Bronchial epithelial cell (primary cell): ENCODE results near the gene MLST8. TPM values are rescaled to one million over a fixed set of nuclear protein-coding genes. Genes with fewer than 3 reads are reported as not detected.

Source experiments
- DNase-seq: peaks from one replicate; pipeline ENCODE4 v3.0.0-alpha.2; 2010; ENCODE audit warnings: low read depth
- FAIRE-seq: peaks from 2 replicates; lab custom pipeline; 2011; peaks lifted over from hg19 to GRCh38; lab: Jason Lieb, UNC
- H3K27me3 ChIP-seq: 2 replicates; pipeline ENCODE4 v1.5.1; 2011; ENCODE audit warnings: low read length; ENCODE audit not compliant: control insufficient read depth, insufficient read depth
- H3K36me3 ChIP-seq: 2 replicates; pipeline ENCODE4 v1.5.1; 2011; ENCODE audit warnings: low read length; ENCODE audit not compliant: control insufficient read depth, insufficient read depth
- H3K4me3 ChIP-seq: 2 replicates; pipeline ENCODE4 v1.5.1; 2011; ENCODE audit warnings: mild to moderate bottlenecking, low read depth, low read length, control low read depth
- CTCF ChIP-seq: IDR thresholded peaks from 2 replicates; pipeline ENCODE4 v1.5.1; 2011; ENCODE audit warnings: mild to moderate bottlenecking, moderate library complexity, low read length, control low read depth, inconsistent platforms; ENCODE audit not compliant: insufficient read depth, severe bottlenecking
- total RNA-seq: library from RNA; depleted of rRNA; stranded (reverse); fragments of >200 nt; gene quantifications from 2 replicates; pipeline ENCODE4 v1.2.1, GENCODE V29; 2014

MLST8 gene
- total RNA-seq, 1 donor from 2014 or later = 11.6 TPM

GRCh38 chr16:2212362-2213324 is 7.4 kb downstream of the MLST8 start:
- DNase-seq = peak; percentile 22
- Histone ChIP-seq H3K4me3 (peak overlapping the region; percentile 65), H3K36me3 (peaks cover 14% of the 10 kb centered on the region), H3K27me3 (no peaks in the 10 kb centered on the region)
- FAIRE-seq = no peak
- TF ChIP-seq CTCF = no peak

GRCh38 chr16:2213817-2214718 is 8.8 kb downstream of the MLST8 start:
- H3K4me3 ChIP-seq = peak overlapping the region; percentile 65
- FAIRE-seq = no peak
- no peaks in the 10 kb centered on the region for H3K27me3 ChIP-seq
- H3K36me3 ChIP-seq = peaks cover 6% of the 10 kb centered on the region
- no peak for DNase-seq
- no peak for TF ChIP-seq CTCF

- TF ChIP-seq CTCF = no peak
- Histone ChIP-seq H3K36me3 (peaks cover 5% of the 10 kb centered on the region), H3K27me3 (no peaks in the 10 kb centered on the region), H3K4me3 (peak within 1 kb of the TSS; percentile 75)
- DNase-seq (no peak), FAIRE-seq (no peak)
These were observed 9.4 kb downstream of the MLST8 start, which contains the start of gene PGP for GRCh38 chr16:2214719-2214968. PGP (minus strand) TSS chr16:2214840; CDS start chr16:2214777, 63 bp downstream.

- FAIRE-seq = no peak
- Histone ChIP-seq H3K4me3 (no peak overlapping the region), H3K36me3 (peaks cover 3% of the 10 kb centered on the region)
These were observed 11.1 kb downstream of the MLST8 start for GRCh38 chr16:2216330-2216729.

More at GRCh38 chr16:2216330-2216729, 11.1 kb downstream of the MLST8 start:
- TF ChIP-seq CTCF = no peak
- no peak for DNase-seq
- H3K27me3 ChIP-seq = no peaks in the 10 kb centered on the region
